ENCODE results near the gene KLK14.

KLK14 gene

DNA sequence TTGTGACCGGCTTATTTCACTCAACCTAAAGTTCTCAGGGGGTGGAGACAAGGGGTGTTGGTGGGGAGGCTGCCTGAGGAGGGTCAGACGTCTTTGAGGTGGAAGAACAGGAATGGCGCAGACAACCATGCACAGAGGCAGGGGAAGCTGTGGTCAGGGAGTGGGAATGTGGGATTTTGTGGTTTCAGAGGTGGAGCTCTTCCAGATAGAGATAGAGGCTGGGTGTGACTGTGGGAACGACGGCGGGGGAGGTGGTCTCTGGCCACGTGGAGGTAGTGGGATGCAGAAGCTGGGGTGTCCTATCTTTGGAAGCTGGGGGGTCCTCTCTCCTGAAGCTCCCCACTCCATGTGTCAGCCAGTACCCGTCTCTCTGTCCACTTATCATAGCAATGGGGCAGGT, 7.8 kb upstream of the KLK14 start:
- DNase-seq (ENCODE audit: low read depth) = no peak
- H3K4me3 ChIP-seq (ENCODE audit: low read depth, low read length) = no peak overlapping the region
- TF ChIP-seq, protein P1, sequence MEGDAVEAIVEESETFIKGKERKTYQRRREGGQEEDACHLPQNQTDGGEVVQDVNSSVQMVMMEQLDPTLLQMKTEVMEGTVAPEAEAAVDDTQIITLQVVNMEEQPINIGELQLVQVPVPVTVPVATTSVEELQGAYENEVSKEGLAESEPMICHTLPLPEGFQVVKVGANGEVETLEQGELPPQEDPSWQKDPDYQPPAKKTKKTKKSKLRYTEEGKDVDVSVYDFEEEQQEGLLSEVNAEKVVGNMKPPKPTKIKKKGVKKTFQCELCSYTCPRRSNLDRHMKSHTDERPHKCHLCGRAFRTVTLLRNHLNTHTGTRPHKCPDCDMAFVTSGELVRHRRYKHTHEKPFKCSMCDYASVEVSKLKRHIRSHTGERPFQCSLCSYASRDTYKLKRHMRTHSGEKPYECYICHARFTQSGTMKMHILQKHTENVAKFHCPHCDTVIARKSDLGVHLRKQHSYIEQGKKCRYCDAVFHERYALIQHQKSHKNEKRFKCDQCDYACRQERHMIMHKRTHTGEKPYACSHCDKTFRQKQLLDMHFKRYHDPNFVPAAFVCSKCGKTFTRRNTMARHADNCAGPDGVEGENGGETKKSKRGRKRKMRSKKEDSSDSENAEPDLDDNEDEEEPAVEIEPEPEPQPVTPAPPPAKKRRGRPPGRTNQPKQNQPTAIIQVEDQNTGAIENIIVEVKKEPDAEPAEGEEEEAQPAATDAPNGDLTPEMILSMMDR (conservative IDR thresholded peaks at IDR 0.05; ENCODE audit: low read depth, low read length) = no peak

DNA sequence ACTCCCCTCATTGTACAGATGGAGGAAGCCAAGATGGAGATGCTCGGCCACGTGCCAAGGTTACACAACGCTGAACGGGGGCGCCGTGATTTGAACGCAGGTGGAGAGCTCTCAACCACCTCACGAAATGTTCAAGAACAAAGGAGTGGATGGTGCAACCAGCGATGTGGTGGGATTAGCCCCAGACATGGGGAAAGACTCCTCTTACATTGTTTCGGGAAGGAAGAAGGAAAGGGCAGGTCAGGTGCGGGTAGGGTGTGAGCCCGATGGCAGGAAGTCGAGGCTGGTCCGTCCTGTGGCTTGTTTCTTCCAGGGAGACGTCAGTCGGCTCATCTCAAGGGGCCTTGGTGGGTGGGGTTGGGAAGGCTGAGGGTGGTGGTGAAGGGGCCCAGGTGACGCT, 7.1 kb upstream of the KLK14 start:
- TF ChIP-seq, protein P1 (conservative IDR thresholded peaks at IDR 0.05; ENCODE audit: low read depth, low read length) = no peak
- no peak for DNase-seq (ENCODE audit: low read depth)
- H3K4me3 ChIP-seq (ENCODE audit: low read depth, low read length) = no peak overlapping the region

GRCh38 chr19:51086153-51086850, 3.6 kb upstream of the KLK14 start:
- H3K4me3 ChIP-seq (ENCODE audit: low read depth, low read length) = no peak overlapping the region
- TF ChIP-seq, protein P1 (conservative IDR thresholded peaks at IDR 0.05; ENCODE audit: low read depth, low read length) = no peak
- no peak for DNase-seq (ENCODE audit: low read depth)

GRCh38 chr19:51084505-51084904, 1.8 kb upstream of the KLK14 start:
- TF ChIP-seq, protein P1 (conservative IDR thresholded peaks at IDR 0.05; ENCODE audit: low read depth, low read length) = no peak
- H3K4me3 ChIP-seq (ENCODE audit: low read depth, low read length) = no peak overlapping the region
- DNase-seq (ENCODE audit: low read depth) = no peak

- TF ChIP-seq, protein P1 (conservative IDR thresholded peaks at IDR 0.05; ENCODE audit: low read depth, low read length) = no peak
- no peak overlapping the region for H3K4me3 ChIP-seq (ENCODE audit: low read depth, low read length)
Observed at GRCh38 chr19:51083783-51084182, 1.1 kb upstream of the KLK14 start.

GRCh38 chr19:51083181-51083580, 494 bp upstream of the KLK14 start:
- TF ChIP-seq, protein P1 (conservative IDR thresholded peaks at IDR 0.05; ENCODE audit: low read depth, low read length) = no peak
- no peak for DNase-seq (ENCODE audit: low read depth)

More at GRCh38 chr19:51083783-51084182, 1.1 kb upstream of the KLK14 start:
- DNase-seq (ENCODE audit: low read depth) = no peak

DNA sequence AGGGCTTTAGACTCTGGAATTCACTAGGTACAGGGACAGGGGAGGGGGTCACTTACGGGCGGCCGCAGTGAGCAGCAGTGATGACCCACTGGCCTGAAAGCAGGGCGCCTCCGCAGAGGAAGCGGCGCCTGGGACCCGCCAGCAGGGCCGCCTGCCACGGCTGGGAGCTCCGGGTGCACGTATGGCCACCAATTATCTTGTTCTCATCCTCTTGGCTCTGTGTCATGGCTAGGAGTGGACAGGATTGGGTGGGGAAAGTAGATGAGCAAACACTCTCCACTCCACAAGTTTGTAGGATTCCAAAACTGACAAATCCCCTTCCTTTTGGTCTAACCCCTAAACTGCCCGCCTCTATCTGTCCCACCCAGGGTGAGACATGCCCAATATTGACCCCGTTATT, 1.2 kb downstream of the KLK14 start:
- DNase-seq (ENCODE audit: low read depth) = no peak
- H3K4me3 ChIP-seq (ENCODE audit: low read depth, low read length) = no peak overlapping the region
- TF ChIP-seq, protein P1 (conservative IDR thresholded peaks at IDR 0.05; ENCODE audit: low read depth, low read length) = no peak

More at GRCh38 chr19:51083181-51083580, 494 bp upstream of the KLK14 start:
- H3K4me3 ChIP-seq (ENCODE audit: low read depth, low read length) = no peak overlapping the region
